Retinal pigment epithelial cell (primary cell): Measurements from ENCODE around the gene ZSWIM6.

ENCODE experiments used
- DNase-seq: peaks from one replicate; pipeline ENCODE4 v3.0.0-alpha.2; 2010; ENCODE audit warnings: low read depth
- H3K4me3 ChIP-seq: 2 replicates; pipeline ENCODE4 v1.5.1; 2011; ENCODE audit warnings: mild to moderate bottlenecking, low read length, control low read depth, moderate library complexity
- CTCF ChIP-seq: conservative IDR thresholded peaks from 2 replicates; pipeline ENCODE4 v1.5.1; 2011; ENCODE audit warnings: low read depth, low read length, control low read depth, inconsistent platforms

ZSWIM6 gene

GRCh38 chr5:61440596-61440995, 108.5 kb downstream of the ZSWIM6 start:
- no peak for TF ChIP-seq CTCF
- DNase-seq: no peak
- H3K4me3 ChIP-seq: no peak overlapping the region

- TF ChIP-seq CTCF: no peak
- no peak for DNase-seq
- H3K4me3 ChIP-seq: no peak overlapping the region
Observed at GRCh38 chr5:61441742-61442141, 109.7 kb downstream of the ZSWIM6 start.

- no peak overlapping the region for H3K4me3 ChIP-seq
- no peak for TF ChIP-seq CTCF
- no peak for DNase-seq
Observed at GRCh38 chr5:61447780-61448495, 115.9 kb downstream of the ZSWIM6 start.

- peak; percentile 62 for DNase-seq
- TF ChIP-seq CTCF: no peak
- H3K4me3 ChIP-seq: no peak overlapping the region
Observed at GRCh38 chr5:61449804-61450492, 117.9 kb downstream of the ZSWIM6 start.

- TF ChIP-seq CTCF: no peak
- no peak overlapping the region for H3K4me3 ChIP-seq
- DNase-seq: peak; percentile 39
Observed at GRCh38 chr5:61450493-61451279, 118.6 kb downstream of the ZSWIM6 start.

- no peak overlapping the region for H3K4me3 ChIP-seq
- DNase-seq: no peak
- no peak for TF ChIP-seq CTCF
Observed at GRCh38 chr5:61455179-61456006, 123.3 kb downstream of the ZSWIM6 start.
